Smooth muscle cell (in vitro differentiated cells): Measurements from ENCODE around the gene CEP170. TPM values are rescaled to one million over a fixed set of nuclear protein-coding genes. Genes with fewer than 3 reads are reported as not detected.
"Not testable (repeated sequence)": the region's sequence is repeated elsewhere in the genome, so short reads cannot be mapped to it uniquely, and the experiment has no call there.

Experiments used
- DNase-seq: peaks from one replicate; lab custom pipeline; 2025; ENCODE audit not compliant: unreplicated experiment; lab: John Stamatoyannopoulos, UW
- H2AFZ ChIP-seq: fragments of 200-600 bp; sonication (generic); 2 replicates; pipeline ENCODE4 v1.6.0; 2016; ENCODE audit warnings: antibody characterized with exemption, low read depth, mild to moderate bottlenecking
- H3F3A ChIP-seq: fragments of 200-600 bp; sonication (generic); 2 replicates; pipeline ENCODE4 v1.6.0; 2017; ENCODE audit warnings: antibody characterized with exemption, low read depth
- H3K27ac ChIP-seq: fragments of 200-600 bp; sonication (generic); 2 replicates; pipeline ENCODE4 v1.5.1; 2016; ENCODE audit warnings: low read depth, mild to moderate bottlenecking
- H3K27me3 ChIP-seq: fragments of 200-600 bp; sonication (generic); 2 replicates; pipeline ENCODE4 v1.6.1; 2016; ENCODE audit warnings: low read depth, mild to moderate bottlenecking
- H3K36me3 ChIP-seq: fragments of 200-600 bp; sonication (generic); 2 replicates; pipeline ENCODE4 v1.5.1; 2016; ENCODE audit warnings: low read depth
- H3K4me1 ChIP-seq: fragments of 200-600 bp; sonication (generic); 2 replicates; pipeline ENCODE4 v1.5.1; 2016; ENCODE audit warnings: low read depth
- H3K4me2 ChIP-seq: fragments of 200-600 bp; sonication (generic); 2 replicates; pipeline ENCODE4 v1.6.0; 2016; ENCODE audit warnings: mild to moderate bottlenecking
- H3K4me3 ChIP-seq: fragments of 200-600 bp; sonication (generic); 2 replicates; pipeline ENCODE4 v1.5.1; 2016; ENCODE audit warnings: mild to moderate bottlenecking
- H3K79me2 ChIP-seq: fragments of 200-600 bp; sonication (generic); 2 replicates; pipeline ENCODE4 v1.6.0; 2016; ENCODE audit warnings: low read depth, mild to moderate bottlenecking
- H3K9ac ChIP-seq: fragments of 200-600 bp; sonication (generic); 2 replicates; pipeline ENCODE4 v1.6.0; 2016; ENCODE audit warnings: low read depth
- H3K9me3 ChIP-seq: fragments of 200-600 bp; sonication (generic); replicated peaks from 2 replicates; pipeline ENCODE4 v1.5.1; 2016; ENCODE audit warnings: low read depth
- H4K20me1 ChIP-seq: fragments of 200-600 bp; sonication (generic); 2 replicates; pipeline ENCODE4 v1.6.0; 2016; ENCODE audit warnings: low read depth
- WGBS: methylation state at CpG from one replicate; pipeline ENCODE4 v1.1.7; 2016; ENCODE audit warnings: low lambda C conversion rate; 5-methylcytosine and 5-hydroxymethylcytosine counted together
- polyA plus RNA-seq: library from polyadenylated mRNA; unstranded; fragments of >200 nt; fragmentation: Nextera tagmentation; extraction: Ambion mirVana; gene quantifications from 2 replicates; pipeline ENCODE4 v1.2.1, GENCODE V29; 2016
- total RNA-seq: library from RNA; depleted of rRNA; stranded (reverse); fragments of >200 nt; gene quantifications from 2 replicates; pipeline ENCODE4 v1.2.3, GENCODE V29; 2014

The CEP170 gene
- total and polyA plus RNA-seq, 2 experiments from 2014 or later = 76.0 to 145 TPM

- H3K27ac ChIP-seq, H3K27me3 ChIP-seq, DNase-seq, H3K4me3 ChIP-seq, H3K79me2 ChIP-seq, H4K20me1 ChIP-seq, H3K4me1 ChIP-seq, H3K9ac ChIP-seq, H2AFZ ChIP-seq, H3K4me2 ChIP-seq, H3K36me3 ChIP-seq, H3K9me3 ChIP-seq, H3F3A ChIP-seq: not testable (repeated sequence)
- WGBS = 46% methylated on average over 8 of the region's 8 CpGs
Measured at GRCh38 chr1:243114059-243114713, 140.9 kb downstream of the CEP170 start.

DNA sequence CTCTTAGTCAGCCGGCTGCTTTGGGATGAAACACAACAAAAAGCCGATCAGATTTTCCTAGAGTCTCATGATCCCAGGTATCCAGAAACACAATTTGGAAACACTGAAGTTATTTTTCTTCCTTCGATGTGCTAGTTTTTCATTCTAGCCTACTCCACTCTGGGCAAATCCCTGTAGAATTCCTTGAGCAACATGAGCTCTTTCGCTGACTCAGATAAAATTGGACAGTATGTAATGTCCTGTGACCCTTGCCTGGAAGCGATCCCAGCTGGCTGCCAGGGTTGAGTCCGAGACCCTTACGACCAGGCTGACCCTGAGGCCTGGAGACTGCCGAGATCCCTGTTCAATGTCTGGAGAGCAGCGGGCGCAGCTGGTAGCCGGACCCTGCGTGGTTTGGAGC lies 147.9 kb downstream of the CEP170 start:
- DNase-seq, H3K4me1 ChIP-seq, H3K9me3 ChIP-seq, H3K4me3 ChIP-seq, H4K20me1 ChIP-seq, H2AFZ ChIP-seq, H3K4me2 ChIP-seq, H3F3A ChIP-seq, H3K79me2 ChIP-seq, H3K27ac ChIP-seq, H3K36me3 ChIP-seq, H3K27me3 ChIP-seq, H3K9ac ChIP-seq: not testable (repeated sequence)
- WGBS = 96% methylated on average over 12 of the region's 12 CpGs

- not testable (repeated sequence) for H3K36me3 ChIP-seq, H3K27me3 ChIP-seq, H3K9ac ChIP-seq, H3K4me3 ChIP-seq, H2AFZ ChIP-seq, DNase-seq, H4K20me1 ChIP-seq, H3F3A ChIP-seq, H3K27ac ChIP-seq, H3K4me2 ChIP-seq, H3K9me3 ChIP-seq, H3K4me1 ChIP-seq, H3K79me2 ChIP-seq
- WGBS = 74% methylated on average over 6 of the region's 6 CpGs
Measured at GRCh38 chr1:243105652-243106332, 149.3 kb downstream of the CEP170 start.

GRCh38 chr1:243105104-243105503 lies 150.0 kb downstream of the CEP170 start:
- not testable (repeated sequence) for H4K20me1 ChIP-seq, H2AFZ ChIP-seq, DNase-seq, H3K4me3 ChIP-seq, H3K27ac ChIP-seq, H3K36me3 ChIP-seq, H3K79me2 ChIP-seq, H3K9me3 ChIP-seq, H3K4me2 ChIP-seq, H3K4me1 ChIP-seq, H3F3A ChIP-seq, H3K9ac ChIP-seq, H3K27me3 ChIP-seq

DNA sequence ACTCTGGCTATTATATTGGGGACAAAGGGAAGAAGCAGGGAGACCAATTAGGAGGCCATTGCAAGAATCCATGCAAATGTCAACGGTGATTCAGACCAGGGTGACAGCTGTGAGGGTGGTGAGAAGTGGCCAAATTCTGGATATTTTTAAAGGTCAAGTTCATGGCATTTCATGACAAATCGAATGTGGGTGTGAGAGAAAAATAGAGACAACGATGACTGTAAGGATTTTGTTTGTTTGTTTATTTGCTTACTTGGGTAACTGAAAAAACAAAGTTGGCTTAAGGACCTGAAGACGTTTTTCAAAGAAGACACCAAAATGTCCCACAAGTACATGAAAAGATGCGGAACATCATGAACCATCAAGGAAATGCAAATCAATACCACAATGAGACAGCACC lies 150.6 kb downstream of the CEP170 start:
- not testable (repeated sequence) for H4K20me1 ChIP-seq, H3K79me2 ChIP-seq, H3K9ac ChIP-seq, H3K9me3 ChIP-seq, H3K27me3 ChIP-seq, H3K4me2 ChIP-seq, H3K4me3 ChIP-seq, H3F3A ChIP-seq, H3K4me1 ChIP-seq, H2AFZ ChIP-seq, DNase-seq, H3K27ac ChIP-seq, H3K36me3 ChIP-seq
- WGBS = 76% methylated on average over 5 of the region's 5 CpGs

- not testable (repeated sequence) for H4K20me1 ChIP-seq, H3K4me2 ChIP-seq, H3K79me2 ChIP-seq, H3K4me1 ChIP-seq, H3K27ac ChIP-seq, H3K9me3 ChIP-seq, H3K4me3 ChIP-seq, H2AFZ ChIP-seq, H3K27me3 ChIP-seq, H3K36me3 ChIP-seq, DNase-seq, H3F3A ChIP-seq, H3K9ac ChIP-seq
- 97% methylated on average over 40 of the region's 40 CpGs for WGBS
Measured at GRCh38 chr1:243101551-243102050, 153.5 kb downstream of the CEP170 start.

GRCh38 chr1:243087368-243087767 lies 167.7 kb downstream of the CEP170 start:
- H4K20me1 ChIP-seq, H3K27me3 ChIP-seq, H2AFZ ChIP-seq, H3K4me1 ChIP-seq, H3K9ac ChIP-seq, H3K4me3 ChIP-seq, H3K27ac ChIP-seq, DNase-seq, H3K4me2 ChIP-seq, H3K9me3 ChIP-seq, H3K36me3 ChIP-seq, H3F3A ChIP-seq, H3K79me2 ChIP-seq: not testable (repeated sequence)
- 68% methylated on average over 3 of the region's 3 CpGs for WGBS
